Measurements from ENCODE around the gene GPR21.

Gene GPR21

GRCh38 chr9:123067136-123067535 is 33.7 kb downstream of the GPR21 start:
- DNase-seq = no peak

GRCh38 chr9:123069010-123069481 is 35.6 kb downstream of the GPR21 start:
- no peak for DNase-seq

GRCh38 chr9:123070198-123070597 is 36.7 kb downstream of the GPR21 start:
- no peak for DNase-seq

- no peak for DNase-seq
These were observed 39.0 kb downstream of the GPR21 start for GRCh38 chr9:123072407-123072995.

- DNase-seq = no peak
These were observed 40.0 kb downstream of the GPR21 start for GRCh38 chr9:123073441-123073840.

GRCh38 chr9:123073991-123074422 is 40.5 kb downstream of the GPR21 start:
- no peak for DNase-seq

GRCh38 chr9:123074628-123075027 is 41.2 kb downstream of the GPR21 start:
- no peak for DNase-seq

GRCh38 chr9:123080444-123080843 is 47.0 kb downstream of the GPR21 start:
- DNase-seq = peak; percentile 23

GRCh38 chr9:123081824-123082223 is 48.4 kb downstream of the GPR21 start:
- DNase-seq = peak; percentile 18

GRCh38 chr9:123083680-123084079 is 50.2 kb downstream of the GPR21 start:
- no peak for DNase-seq

- no peak for DNase-seq
These were observed 50.8 kb downstream of the GPR21 start for GRCh38 chr9:123084256-123084655.
